ENCODE data around the gene EPB41L4A.

Gene EPB41L4A

GRCh38 chr5:112257005-112257404 is 162.1 kb downstream of the EPB41L4A start:
- no peak overlapping the region for H3K4me3 ChIP-seq
- no peak for TF ChIP-seq CTCF (IDR thresholded peaks at IDR 0.05)
- no peak overlapping the region for H3K27ac ChIP-seq
- no peak for DNase-seq (ENCODE audit: low spot score)

GRCh38 chr5:112254303-112254702 is 164.8 kb downstream of the EPB41L4A start:
- H3K4me3 ChIP-seq = no peak overlapping the region
- peak overlapping the region; percentile 7 to 52 for H3K27ac ChIP-seq
- no peak for DNase-seq (ENCODE audit: low spot score)
- TF ChIP-seq CTCF (IDR thresholded peaks at IDR 0.05) = no peak

DNA sequence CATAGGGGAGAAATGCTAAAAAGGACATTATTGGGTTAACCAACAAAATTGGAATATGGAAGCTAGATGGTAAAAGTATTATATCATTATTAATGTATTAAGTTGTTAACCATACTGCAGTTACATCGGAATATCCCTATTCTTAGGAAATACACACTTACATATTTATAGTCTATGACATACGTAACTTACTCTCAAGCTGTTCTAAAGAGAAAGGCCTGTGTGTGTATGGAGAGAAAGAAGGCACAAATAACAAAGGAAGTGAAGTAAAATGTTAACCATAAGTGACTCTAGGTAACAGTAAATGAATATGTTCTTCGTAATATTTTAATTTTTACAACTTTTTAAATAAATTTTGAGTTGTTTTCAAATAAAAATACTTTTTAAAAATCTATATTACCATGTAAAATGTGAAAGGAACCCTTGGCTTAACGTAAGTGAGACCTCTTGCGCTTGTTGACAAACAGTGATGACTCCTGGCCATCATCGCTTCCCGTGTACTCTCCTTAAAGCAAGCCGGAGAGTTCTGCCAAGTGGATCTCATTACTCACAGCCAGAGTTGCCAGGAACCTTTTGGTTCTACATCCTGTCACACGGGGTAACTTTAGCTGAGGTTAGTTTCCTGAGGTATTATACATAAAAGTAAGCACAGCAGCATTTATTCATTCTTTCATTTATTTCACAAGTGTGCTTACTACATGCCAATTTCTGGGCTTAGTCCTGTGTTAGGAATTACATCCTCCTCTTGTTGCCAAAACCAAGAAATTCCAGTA is 165.4 kb downstream of the EPB41L4A start:
- H3K27ac ChIP-seq = peak overlapping the region; percentile 7 to 52
- no peak for DNase-seq (ENCODE audit: low spot score)
- H3K4me3 ChIP-seq = no peak overlapping the region
- TF ChIP-seq CTCF (IDR thresholded peaks at IDR 0.05) = no peak

DNA sequence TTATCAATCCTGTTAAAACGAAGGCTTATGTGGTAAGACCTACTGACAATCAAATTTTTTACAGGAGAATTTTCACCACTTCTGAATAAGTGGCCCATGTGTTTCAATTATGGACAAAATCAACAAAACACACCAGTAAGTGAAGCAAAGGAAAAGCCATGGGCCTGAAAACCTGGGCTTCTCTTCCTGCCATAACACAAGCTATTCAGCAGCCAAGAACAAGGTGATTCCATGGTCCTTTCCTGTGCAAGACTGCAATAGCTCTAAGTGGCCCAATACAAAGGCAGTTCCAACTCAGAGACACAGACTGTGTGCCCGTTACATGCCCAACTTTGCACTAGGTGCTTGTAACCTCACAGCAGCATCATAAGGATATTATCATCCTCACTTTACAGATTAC is 168.5 kb downstream of the EPB41L4A start:
- TF ChIP-seq CTCF (IDR thresholded peaks at IDR 0.05) = no peak
- no peak overlapping the region for H3K27ac ChIP-seq

GRCh38 chr5:112248623-112249022 is 170.5 kb downstream of the EPB41L4A start:
- no peak for TF ChIP-seq CTCF (IDR thresholded peaks at IDR 0.05)
- Histone ChIP-seq H3K27ac (no peak overlapping the region), H3K4me3 (no peak overlapping the region)
- DNase-seq (ENCODE audit: low spot score) = no peak

More for the DNA sequence above, 168.5 kb downstream of the EPB41L4A start:
- DNase-seq (ENCODE audit: low spot score) = no peak
- H3K4me3 ChIP-seq = no peak overlapping the region

DNA sequence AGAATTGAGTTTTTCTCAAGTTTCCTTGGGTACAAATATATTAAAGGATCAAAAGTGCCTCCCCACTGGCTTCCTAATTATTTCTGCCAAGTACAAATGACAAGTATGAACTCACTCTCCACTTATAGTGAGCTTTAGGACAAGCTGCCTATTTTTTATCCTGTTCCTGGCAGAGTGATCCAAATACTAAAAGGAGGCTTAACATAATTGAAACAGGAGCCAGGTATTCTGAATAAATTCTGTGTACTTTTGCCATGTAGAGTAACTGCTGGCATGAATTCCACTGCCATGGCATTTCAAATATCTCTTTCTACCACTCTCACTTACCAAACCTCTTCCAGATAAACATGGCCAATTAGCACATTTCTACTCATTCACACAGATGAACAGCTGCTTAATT is 171.1 kb downstream of the EPB41L4A start:
- no peak overlapping the region for H3K27ac ChIP-seq

More for the DNA sequence above, 171.1 kb downstream of the EPB41L4A start:
- no peak overlapping the region for H3K4me3 ChIP-seq
- DNase-seq (ENCODE audit: low spot score) = no peak
- no peak for TF ChIP-seq CTCF (IDR thresholded peaks at IDR 0.05)

Measured in coronary artery (tissue), 2 donors.